WERI-Rb-1 (cell line): ENCODE measurements around the gene CLIP2.
"Not testable (repeated sequence)": the region's sequence is repeated elsewhere in the genome, so short reads cannot be mapped to it uniquely, and the experiment has no call there.

Source experiments
- DNase-seq: peaks from one replicate; pipeline ENCODE4 v3.0.0-alpha.2; 2020
- H3K27ac ChIP-seq: fragments of 250-450 bp; sonication (Bioruptor Pico); 2 replicates; pipeline ENCODE4 v1.5.1; 2020; ENCODE audit warnings: mild to moderate bottlenecking, moderate library complexity
- H3K27me3 ChIP-seq: fragments of 250-450 bp; sonication (Bioruptor Pico); 2 replicates; pipeline ENCODE4 v1.5.1; 2021; ENCODE audit warnings: mild to moderate bottlenecking, low read depth, moderate library complexity; ENCODE audit not compliant: insufficient read depth, severe bottlenecking
- H3K36me3 ChIP-seq: fragments of 250-450 bp; sonication (Bioruptor Pico); 2 replicates; pipeline ENCODE4 v1.5.1; 2020; ENCODE audit warnings: mild to moderate bottlenecking, moderate library complexity
- H3K4me3 ChIP-seq: 2 replicates; pipeline ENCODE4 v1.5.1; 2011; ENCODE audit warnings: low read depth, mild to moderate bottlenecking, control low read depth, low read length
- H3K9me3 ChIP-seq: fragments of 250-450 bp; sonication (Bioruptor Pico); 2 replicates; pipeline ENCODE4 v1.5.1; 2021; ENCODE audit warnings: mild to moderate bottlenecking, moderate library complexity; ENCODE audit not compliant: severe bottlenecking
- CTCF ChIP-seq: IDR thresholded peaks from 2 replicates; pipeline ENCODE4 v1.5.1; 2011; ENCODE audit warnings: low read depth, mild to moderate bottlenecking, control low read depth, inconsistent platforms, low read length

Gene CLIP2

DNA sequence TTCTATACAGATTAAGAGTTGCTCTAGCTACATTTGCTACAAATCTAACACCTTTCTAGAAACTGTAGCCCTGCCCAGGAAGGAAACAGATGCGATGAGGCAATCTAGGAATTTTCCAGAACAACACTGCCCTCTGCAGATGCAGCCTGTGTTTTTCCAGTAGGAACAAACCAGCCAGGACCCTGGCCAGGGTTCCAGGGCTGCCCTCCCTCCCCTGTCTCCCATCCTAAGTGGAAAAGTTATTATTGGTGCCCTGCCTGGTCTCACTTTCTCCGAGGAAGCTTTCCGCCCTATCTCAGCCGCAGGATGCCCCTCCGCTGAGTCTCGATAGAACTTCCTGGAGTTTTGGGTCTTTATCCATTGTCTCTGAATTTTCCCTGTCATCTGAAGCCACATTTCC lies 104.5 kb downstream of the CLIP2 start:
- not testable (repeated sequence) for H3K27me3 ChIP-seq, H3K9me3 ChIP-seq, H3K36me3 ChIP-seq, H3K27ac ChIP-seq, H3K4me3 ChIP-seq
- TF ChIP-seq CTCF, result peak; percentile 40; the same call in 1 of the 2 replicates
- DNase-seq, result peak; percentile 38

- H3K27ac ChIP-seq, result not testable (repeated sequence)
- peak; percentile 33 for DNase-seq
These were observed 105.4 kb downstream of the CLIP2 start for GRCh38 chr7:74394601-74395000.

DNA sequence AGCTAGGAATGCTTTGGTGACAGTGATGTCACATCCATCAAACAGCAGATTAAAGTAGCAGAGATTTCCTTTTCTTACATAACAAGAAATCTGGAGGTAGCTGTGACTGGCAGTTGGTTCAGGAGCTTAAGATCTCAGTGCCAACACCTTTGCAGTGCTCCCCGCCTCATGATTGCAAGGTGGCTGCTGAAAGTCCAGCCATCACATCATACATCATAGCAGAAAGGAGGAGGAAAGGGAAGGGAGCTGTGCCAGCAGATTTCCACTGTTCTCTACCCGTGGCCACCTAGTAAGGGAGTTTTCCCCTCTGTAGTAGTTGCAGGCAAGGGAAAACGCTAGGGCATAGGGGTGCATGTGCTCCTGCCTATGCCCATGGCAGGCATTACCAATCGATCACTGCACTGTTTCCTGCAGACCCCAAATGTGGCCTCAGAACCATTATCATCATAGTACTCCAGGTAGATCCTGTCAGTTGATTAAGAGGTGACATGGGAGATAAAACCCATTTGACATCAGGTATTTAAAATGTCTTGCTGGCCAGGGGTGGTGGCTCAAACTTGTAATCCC lies 106.6 kb downstream of the CLIP2 start:
- Histone ChIP-seq H3K27me3 (no peaks in the 10 kb centered on the region), H3K4me3 (no peak overlapping the region), H3K27ac (no peak overlapping the region), H3K9me3 (no peaks in the 10 kb centered on the region), H3K36me3 (peaks cover 5% of the 10 kb centered on the region; the same call in 1 of the 2 replicates)
- no peak for DNase-seq
- no peak for TF ChIP-seq CTCF

More at GRCh38 chr7:74394601-74395000, 105.4 kb downstream of the CLIP2 start:
- not testable (repeated sequence) for H3K9me3 ChIP-seq, H3K4me3 ChIP-seq, H3K27me3 ChIP-seq, H3K36me3 ChIP-seq
- peak; percentile 41; the same call in 1 of the 2 replicates for TF ChIP-seq CTCF

DNA sequence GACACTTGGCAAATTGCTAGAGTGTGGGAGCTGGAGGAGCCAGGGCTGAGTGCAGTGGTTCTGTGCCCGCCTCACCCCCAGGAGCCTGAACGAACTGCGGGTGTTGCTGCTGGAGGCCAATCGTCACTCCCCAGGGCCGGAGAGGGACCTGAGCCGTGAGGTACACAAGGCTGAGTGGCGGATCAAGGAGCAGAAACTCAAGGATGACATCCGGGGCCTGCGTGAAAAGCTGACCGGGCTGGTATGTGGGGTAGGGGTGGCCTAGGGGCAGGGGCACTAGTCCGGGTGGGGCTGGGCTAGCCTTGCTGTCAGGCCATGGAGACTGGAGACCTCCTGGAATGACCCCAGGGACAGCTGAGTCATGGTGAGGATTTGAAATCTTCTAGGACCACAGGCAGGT lies 107.8 kb downstream of the CLIP2 start:
- Histone ChIP-seq H3K27me3 (no peaks in the 10 kb centered on the region), H3K4me3 (no peak overlapping the region), H3K27ac (no peak overlapping the region), H3K36me3 (peaks cover 5% of the 10 kb centered on the region; the same call in 1 of the 2 replicates), H3K9me3 (no peaks in the 10 kb centered on the region)
- no peak for DNase-seq
- no peak for TF ChIP-seq CTCF

DNA sequence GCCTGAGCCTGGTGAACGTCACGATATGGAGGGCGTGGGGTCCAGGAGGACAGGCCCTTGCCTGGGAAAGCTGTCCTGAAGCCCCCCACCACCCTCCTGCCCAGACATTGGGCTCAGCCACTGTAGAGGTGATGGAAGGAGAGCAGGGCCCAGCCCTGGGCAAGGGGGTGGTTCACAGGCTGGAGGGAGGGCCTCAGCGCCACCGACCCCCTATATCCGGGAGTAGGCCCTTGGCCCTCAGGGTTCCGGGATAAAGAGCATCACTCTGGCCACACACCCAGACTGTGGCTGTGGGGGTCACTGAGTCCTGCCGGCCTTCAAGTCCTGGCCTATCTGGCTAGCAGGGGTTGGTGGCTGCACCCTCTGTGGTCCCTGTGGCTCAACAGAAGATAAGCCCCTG lies 109.2 kb downstream of the CLIP2 start:
- Histone ChIP-seq H3K9me3 (no peaks in the 10 kb centered on the region), H3K4me3 (no peak overlapping the region), H3K27ac (no peak overlapping the region), H3K27me3 (no peaks in the 10 kb centered on the region), H3K36me3 (peaks cover 5% of the 10 kb centered on the region; the same call in 1 of the 2 replicates)
- TF ChIP-seq CTCF, result no peak
- DNase-seq, result no peak

GRCh38 chr7:74399006-74399405 lies 109.8 kb downstream of the CLIP2 start:
- H3K36me3 ChIP-seq, result peaks cover 5% of the 10 kb centered on the region; the same call in 1 of the 2 replicates
- TF ChIP-seq CTCF, result no peak
- no peaks in the 10 kb centered on the region for H3K9me3 ChIP-seq
- no peak overlapping the region for H3K27ac ChIP-seq
- H3K27me3 ChIP-seq, result no peaks in the 10 kb centered on the region
- no peak overlapping the region for H3K4me3 ChIP-seq
- DNase-seq, result no peak
